Activated CD4-positive, alpha-beta T cell treated with anti-CD3 and anti-CD28 coated beads for 36 hours (primary cell): ENCODE measurements around the gene AHNAK. TPM values are rescaled to one million over a fixed set of nuclear protein-coding genes. Genes with fewer than 3 reads are reported as not detected.
"Not testable (repeated sequence)": the region's sequence is repeated elsewhere in the genome, so short reads cannot be mapped to it uniquely, and the experiment has no call there.

Experiments
- ATAC-seq: fragments of 200-7000 bp; cut with Tn5 transposase; one replicate; pipeline ENCODE4 v1.10.0; 2021; ENCODE audit warnings: mild to moderate bottlenecking, moderate library complexity
- CTCF ChIA-PET: fragments of 350-600 bp; sonication (Branson Sonifier 250); formaldehyde crosslinking; loops from one replicate; lab custom pipeline; 2021; ENCODE audit warnings: antibody characterized with exemption; lab: Charles Lee
- POLR2A ChIA-PET: fragments of 350-600 bp; sonication (Branson Sonifier 250); formaldehyde crosslinking; loops from one replicate; lab custom pipeline; 2021; ENCODE audit warnings: antibody characterized with exemption, inconsistent platforms; lab: Charles Lee
- DNase-seq: peaks from one replicate; pipeline ENCODE4 v3.0.0-alpha.2; 2020
- H3K27ac Mint-ChIP-seq: one replicate; pipeline ENCODE4 v1.8.0; 2021; ENCODE audit warnings: mixed read lengths
- H3K27me3 Mint-ChIP-seq: one replicate; pipeline ENCODE4 v1.8.0; 2021; ENCODE audit warnings: mixed read lengths
- H3K36me3 Mint-ChIP-seq: one replicate; pipeline ENCODE4 v1.8.0; 2021; ENCODE audit warnings: low read depth, mixed read lengths
- H3K4me1 Mint-ChIP-seq: one replicate; pipeline ENCODE4 v1.8.0; 2021; ENCODE audit warnings: mixed read lengths
- H3K4me3 Mint-ChIP-seq: one replicate; pipeline ENCODE4 v1.8.0; 2021; ENCODE audit warnings: mild to moderate bottlenecking, moderate library complexity, mixed read lengths
- H3K9me3 Mint-ChIP-seq: one replicate; pipeline ENCODE4 v1.8.0; 2021; ENCODE audit warnings: low read depth, mixed read lengths
- intact Hi-C, 2 experiments: fragments of 100-400 bp; cut with DNase I in 1 of 2; cut with micrococcal nuclease in 1 of 2; formaldehyde crosslinking; loops; one replicate each; pipeline versions ENCODE4 v1.14.2 to v1.15.1; 2022 to 2024; cut with DNase I, micrococcal nuclease
- total RNA-seq, 2 experiments: library from RNA; stranded (reverse); gene quantifications; one replicate each; pipeline ENCODE4 v1.2.3, GENCODE V29; 2021

The AHNAK gene
- total RNA-seq, 2 experiments from 2014 or later = 47.3 to 54.7 TPM

DNA sequence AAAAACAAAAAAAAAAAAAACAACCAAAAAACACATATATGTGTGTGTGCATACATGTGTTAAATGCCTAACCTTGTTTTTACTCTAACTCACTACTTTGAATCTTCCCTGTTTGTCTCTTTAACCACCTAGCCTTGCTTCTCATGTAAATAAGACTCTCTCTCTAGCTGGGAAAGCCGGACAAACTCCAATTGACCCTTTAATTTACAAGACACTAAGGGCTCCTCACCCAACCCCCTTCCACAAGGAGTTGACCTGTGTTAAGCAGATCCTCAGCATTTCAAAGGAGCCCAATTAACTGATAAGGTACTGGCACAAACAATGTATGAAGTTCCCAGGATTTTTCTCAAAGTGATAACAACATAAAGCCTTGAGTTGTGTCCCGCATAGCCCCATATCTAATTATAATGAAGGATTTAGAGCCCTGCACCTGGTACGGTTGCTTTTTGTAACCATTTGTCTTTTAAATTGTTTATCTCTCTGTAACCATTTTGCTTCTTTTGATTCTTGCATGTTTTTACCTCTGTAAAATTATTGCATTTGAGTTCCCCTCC, 15.1 kb upstream of the AHNAK start:
- H3K4me3 Mint-ChIP-seq, ATAC-seq, DNase-seq, H3K9me3 Mint-ChIP-seq, intact Hi-C loops, H3K27me3 Mint-ChIP-seq: not testable (repeated sequence)
- POLR2A ChIA-PET = interaction anchor here (1.3 kb wide), 1 partner anchor 137 kb away, joined by 5 read pairs; no protein-coding TSS in a partner anchor
- Mint-ChIP-seq H3K36me3 (peaks cover 63% of the 10 kb centered on the region), H3K4me1 (peaks cover 70% of the 10 kb centered on the region), H3K27ac (peak overlapping the region; percentile 49)
- CTCF ChIA-PET = interaction anchor here (1.0 to 5.2 kb wide), 8 partner anchors 8 to 172 kb away, joined by 3 to 56 read pairs (median 6); no protein-coding TSS in a partner anchor

- POLR2A ChIA-PET = interaction anchor here (0.6 to 1.5 kb wide), 5 partner anchors 9 to 167 kb away, joined by 3 to 5 read pairs (median 4); partner anchors contain the start of genes EEF1G and HNRNPUL2
- ATAC-seq = peak; percentile 18
Observed at GRCh38 chr11:62560566-62561103, 14.0 kb upstream of the AHNAK start.

DNA sequence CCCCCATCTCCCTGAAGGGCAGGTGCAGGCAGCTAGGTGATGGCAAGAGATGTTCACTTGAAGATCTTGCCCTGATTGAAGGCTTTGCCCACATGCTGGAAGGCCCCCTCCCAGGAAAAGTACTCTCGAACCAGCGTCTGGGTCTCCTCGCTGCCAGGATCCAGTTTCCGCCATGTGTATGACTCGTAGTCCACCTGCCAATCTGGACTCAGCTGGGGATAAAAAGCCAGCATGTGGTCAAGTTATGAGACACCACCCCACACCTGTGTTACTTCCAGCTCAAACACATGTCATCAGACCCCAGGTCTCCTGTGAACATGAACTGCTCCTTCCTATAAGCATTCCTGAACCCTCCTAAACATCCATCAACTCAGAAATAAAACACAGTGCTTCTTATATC, 13.0 kb upstream of the AHNAK start:
- H3K4me3 Mint-ChIP-seq, DNase-seq, H3K9me3 Mint-ChIP-seq, H3K27me3 Mint-ChIP-seq, ATAC-seq: not testable (repeated sequence)
- ChIA-PET POLR2A (interaction anchor here (1.0 kb wide), 2 partner anchors 8 to 295 kb away, joined by 3 to 4 read pairs; no protein-coding TSS in a partner anchor), CTCF (interaction anchor here (0.6 to 5.2 kb wide), 11 partner anchors 8 to 165 kb away, joined by 3 to 56 read pairs (median 4); partner anchors contain the start of gene EEF1G)
- intact Hi-C loops = loop anchor here (1.0 to 10.0 kb wide), 7 partner anchors 17 to 1575 kb away; partner anchors contain the start of genes EML3 (in 1 of the 2) and ROM1 (in 1 of the 2)
- peaks cover 50% of the 10 kb centered on the region for H3K36me3 Mint-ChIP-seq
- peak overlapping the region; percentile 85 for H3K27ac Mint-ChIP-seq
- H3K4me1 Mint-ChIP-seq = peaks cover 77% of the 10 kb centered on the region

More at GRCh38 chr11:62560566-62561103, 14.0 kb upstream of the AHNAK start:
- no peaks in the 10 kb centered on the region for H3K9me3 Mint-ChIP-seq
- CTCF ChIA-PET = interaction anchor here (0.7 to 5.2 kb wide), 12 partner anchors 9 to 171 kb away, joined by 3 to 56 read pairs (median 5); partner anchors contain the start of gene EEF1G
- peak overlapping the region; percentile 85 for H3K27ac Mint-ChIP-seq
- H3K4me3 Mint-ChIP-seq = no peak overlapping the region
- intact Hi-C loops = loop anchor here (1.0 kb wide), 3 partner anchors 18 to 136 kb away; no protein-coding TSS in a partner anchor
- peaks cover 53% of the 10 kb centered on the region for H3K36me3 Mint-ChIP-seq
- peak; percentile 88 for DNase-seq
- H3K27me3 Mint-ChIP-seq = no peaks in the 10 kb centered on the region
- H3K4me1 Mint-ChIP-seq = peaks cover 70% of the 10 kb centered on the region

- no peak for DNase-seq
- intact Hi-C loops = loop anchor here (5.0 to 10.0 kb wide), 4 partner anchors 53 to 1574 kb away; partner anchors contain the start of genes EML3 (in 1 of the 2) and ROM1 (in 1 of the 2)
- ChIA-PET CTCF (interaction anchor here (0.6 to 5.2 kb wide), 9 partner anchors 8 to 136 kb away, joined by 3 to 56 read pairs (median 4); partner anchors contain the start of gene EEF1G), POLR2A (interaction anchor here (0.6 to 1.0 kb wide), 6 partner anchors 9 to 1569 kb away, joined by 3 to 6 read pairs (median 4); no protein-coding TSS in a partner anchor)
- Mint-ChIP-seq H3K27ac (peak overlapping the region; percentile 85), H3K9me3 (no peaks in the 10 kb centered on the region), H3K36me3 (peaks cover 54% of the 10 kb centered on the region), H3K4me1 (peaks cover 82% of the 10 kb centered on the region), H3K4me3 (no peak overlapping the region), H3K27me3 (no peaks in the 10 kb centered on the region)
- no peak for ATAC-seq
Observed at GRCh38 chr11:62559204-62559603, 12.6 kb upstream of the AHNAK start.

GRCh38 chr11:62558669-62559068, 12.1 kb upstream of the AHNAK start:
- no peak overlapping the region for H3K4me3 Mint-ChIP-seq
- intact Hi-C loops = loop anchor here (5.0 to 10.0 kb wide), 4 partner anchors 54 to 1574 kb away; partner anchors contain the start of genes EML3 (in 1 of the 2) and ROM1 (in 1 of the 2)
- no peak for ATAC-seq
- ChIA-PET CTCF (interaction anchor here (0.6 to 5.2 kb wide), 9 partner anchors 9 to 135 kb away, joined by 3 to 56 read pairs (median 4); no protein-coding TSS in a partner anchor), POLR2A (interaction anchor here (0.6 to 2.3 kb wide), 8 partner anchors 9 to 1569 kb away, joined by 3 to 16 read pairs (median 4); partner anchors contain the start of genes LBHD1 and UQCC3)
- peak overlapping the region; percentile 85 for H3K27ac Mint-ChIP-seq
- H3K9me3 Mint-ChIP-seq = no peaks in the 10 kb centered on the region
- no peaks in the 10 kb centered on the region for H3K27me3 Mint-ChIP-seq
- no peak for DNase-seq
- H3K4me1 Mint-ChIP-seq = peaks cover 84% of the 10 kb centered on the region
- peaks cover 54% of the 10 kb centered on the region for H3K36me3 Mint-ChIP-seq

GRCh38 chr11:62556875-62557631, 10.4 kb upstream of the AHNAK start:
- ChIA-PET CTCF (interaction anchor here (0.6 to 5.2 kb wide), 18 partner anchors 9 to 221 kb away, joined by 3 to 56 read pairs (median 4); partner anchors contain the start of genes AHNAK and TUT1), POLR2A (interaction anchor here (0.7 to 2.3 kb wide), 14 partner anchors 9 to 299 kb away, joined by 3 to 16 read pairs (median 7); partner anchors contain the start of genes AHNAK, C11orf98, CSKMT and EEF1G)
- Mint-ChIP-seq H3K27me3 (no peaks in the 10 kb centered on the region), H3K9me3 (no peaks in the 10 kb centered on the region), H3K36me3 (peaks cover 53% of the 10 kb centered on the region), H3K27ac (peak overlapping the region; percentile 92), H3K4me1 (peaks cover 96% of the 10 kb centered on the region), H3K4me3 (peak overlapping the region; percentile 54)
- intact Hi-C loops = loop anchor here (1.0 to 10.0 kb wide), 11 partner anchors 14 to 1572 kb away; partner anchors contain the start of genes EEF1G (in 2 of the 2), EML3 (in 1 of the 2) and ROM1 (in 1 of the 2)
- DNase-seq (peak; percentile 84), ATAC-seq (peak; percentile 46)

GRCh38 chr11:62556108-62556874, 9.7 kb upstream of the AHNAK start:
- POLR2A ChIA-PET = interaction anchor here (0.6 to 2.5 kb wide), 14 partner anchors 8 to 299 kb away, joined by 3 to 16 read pairs (median 7); partner anchors contain the start of genes AHNAK, C11orf98, CSKMT and EEF1G
- Mint-ChIP-seq H3K27ac (peak overlapping the region; percentile 92), H3K9me3 (no peaks in the 10 kb centered on the region), H3K4me1 (peaks cover 98% of the 10 kb centered on the region), H3K36me3 (peaks cover 48% of the 10 kb centered on the region), H3K27me3 (no peaks in the 10 kb centered on the region), H3K4me3 (peak overlapping the region; percentile 54)
- CTCF ChIA-PET = interaction anchor here (0.6 to 7.4 kb wide), 22 partner anchors 8 to 197 kb away, joined by 3 to 56 read pairs (median 6); partner anchors contain the start of genes AHNAK and TUT1
- ATAC-seq (peak; percentile 65), DNase-seq (peak; percentile 92)
- intact Hi-C loops = loop anchor here (1.0 to 10.0 kb wide), 10 partner anchors 13 to 1571 kb away; partner anchors contain the start of genes EEF1G (in 2 of the 2), EML3 (in 1 of the 2) and ROM1 (in 1 of the 2)

GRCh38 chr11:62555464-62556107, 9.0 kb upstream of the AHNAK start:
- DNase-seq (peak; percentile 67), ATAC-seq (peak; percentile 10)
- H3K4me1 Mint-ChIP-seq = peaks cover 98% of the 10 kb centered on the region
- H3K9me3 Mint-ChIP-seq = no peaks in the 10 kb centered on the region
- ChIA-PET POLR2A (interaction anchor here (0.6 to 2.5 kb wide), 7 partner anchors 12 to 286 kb away, joined by 3 to 12 read pairs (median 4); partner anchors contain the start of genes C11orf98, CSKMT, EEF1G and HNRNPUL2), CTCF (interaction anchor here (0.6 to 7.4 kb wide), 10 partner anchors 9 to 131 kb away, joined by 3 to 42 read pairs (median 4); partner anchors contain the start of genes AHNAK and TUT1)
- peaks cover 41% of the 10 kb centered on the region for H3K36me3 Mint-ChIP-seq
- H3K27me3 Mint-ChIP-seq = no peaks in the 10 kb centered on the region
- intact Hi-C loops = loop anchor here (1.0 to 10.0 kb wide), 10 partner anchors 12 to 1571 kb away; partner anchors contain the start of genes EEF1G (in 2 of the 2), EML3 (in 1 of the 2) and ROM1 (in 1 of the 2)
- peak overlapping the region; percentile 92 for H3K27ac Mint-ChIP-seq
- H3K4me3 Mint-ChIP-seq = peak overlapping the region; percentile 54
